HTERT RPE-1 (cell line): ENCODE data around the gene FAM193A.
"Not testable (repeated sequence)": the region's sequence is repeated elsewhere in the genome, so short reads cannot be mapped to it uniquely, and the experiment has no call there.

Experiments used
- in situ Hi-C: fragments of 300-500 bp; cut with MboI; formaldehyde crosslinking; loops from 4 replicates; pipeline ENCODE4 v1.14.3; 2020; ENCODE audit warnings: low sequenced_read_pairs

FAM193A gene

DNA sequence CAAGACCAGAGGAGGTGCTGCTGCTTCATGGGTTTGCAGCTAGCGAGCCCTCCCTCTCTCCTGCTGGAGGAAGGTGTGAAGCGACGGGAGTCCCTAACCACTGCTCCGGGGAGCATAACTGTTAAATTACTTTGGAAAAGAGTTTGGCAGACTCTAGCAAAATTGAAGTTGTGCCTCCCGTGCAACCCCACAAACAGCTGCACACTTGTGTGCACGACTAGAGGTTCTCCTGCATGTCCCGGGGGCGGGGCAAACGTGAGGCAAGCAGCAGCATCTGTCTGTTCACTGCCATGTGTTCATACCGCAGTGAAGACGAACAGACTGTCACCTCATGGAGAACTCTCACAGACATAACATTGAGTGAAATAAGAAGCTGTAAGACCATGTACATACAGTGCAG, 185.1 kb downstream of the FAM193A start:
- in situ Hi-C loops: no loop called here

DNA sequence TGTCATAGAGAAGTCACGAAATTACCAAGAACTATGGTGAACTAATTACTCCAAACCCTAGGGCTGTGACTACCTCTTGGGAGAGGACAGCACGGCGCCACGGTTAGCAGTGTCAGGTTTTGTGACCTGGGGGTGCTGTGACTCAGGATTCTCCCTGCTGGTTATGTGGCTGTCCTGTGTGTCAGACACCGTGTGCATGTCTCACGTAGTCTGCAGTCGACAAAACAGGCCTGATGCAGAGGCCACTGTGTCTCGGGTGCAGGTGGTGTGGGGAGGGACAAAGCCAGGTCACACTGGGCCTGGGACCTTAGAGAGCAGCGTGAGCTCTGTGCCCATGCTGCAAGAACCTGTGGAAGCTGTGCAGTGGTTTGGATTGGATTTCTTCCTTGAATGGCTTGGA, 185.6 kb downstream of the FAM193A start:
- in situ Hi-C loops: no loop called here

DNA sequence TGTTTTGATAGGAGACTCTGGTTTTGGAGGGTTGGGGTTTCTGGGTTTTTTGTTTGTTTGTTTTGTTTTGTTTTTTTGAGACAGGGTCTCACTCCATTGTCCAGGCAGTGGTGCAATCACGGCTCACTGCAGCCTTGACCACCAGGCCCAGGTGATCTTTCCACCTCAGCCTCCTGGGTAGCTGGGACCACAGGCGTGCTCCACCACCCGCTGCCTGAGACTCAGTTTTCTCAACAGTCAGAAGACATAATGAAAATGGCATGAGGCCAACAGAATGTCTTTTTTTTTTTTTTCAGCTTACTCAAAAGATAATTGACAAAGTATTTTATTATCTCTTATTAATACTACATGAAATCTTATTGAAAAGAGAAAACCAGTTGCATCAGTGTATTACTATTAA, 187.3 kb downstream of the FAM193A start:
- in situ Hi-C loops: no loop called here

DNA sequence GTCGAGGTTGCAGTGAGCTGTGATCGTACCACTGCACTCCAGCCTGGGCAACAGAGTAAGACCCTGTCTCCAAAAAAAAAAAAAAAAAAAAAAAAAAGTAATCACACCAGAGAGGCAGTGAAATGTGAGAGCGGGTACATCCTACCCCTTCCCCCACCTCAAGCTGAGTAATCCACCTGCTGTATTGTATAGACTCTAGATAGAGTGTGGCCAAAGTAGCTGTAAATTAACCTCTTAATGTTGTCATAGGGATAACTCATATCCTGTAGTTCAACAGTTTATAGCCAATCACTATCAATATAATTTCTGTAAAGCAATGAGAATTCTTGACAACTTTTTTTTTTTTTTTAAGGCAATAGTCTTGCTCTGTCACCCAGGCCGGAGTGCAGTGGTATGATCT, 188.9 kb downstream of the FAM193A start:
- in situ Hi-C loops: no loop called here

DNA sequence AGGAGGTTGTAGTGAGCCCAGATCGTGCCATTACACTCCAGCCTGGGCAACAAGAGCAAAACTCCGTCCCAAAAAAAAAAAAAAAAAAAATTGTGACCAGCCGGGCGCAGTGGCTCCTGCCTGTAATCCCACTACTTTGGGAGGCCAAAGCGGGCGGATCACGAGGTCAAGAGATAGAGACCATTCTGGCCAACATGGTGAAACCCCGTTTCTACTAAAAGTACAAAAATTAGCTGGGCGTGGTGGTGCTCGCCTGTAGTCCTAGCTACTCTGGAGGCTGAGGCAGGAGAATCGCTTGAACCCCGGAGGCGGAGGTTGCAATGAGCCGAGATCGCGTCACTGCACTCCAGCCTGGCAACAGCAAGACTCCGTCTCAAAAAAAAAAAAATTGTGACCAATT, 190.4 kb downstream of the FAM193A start:
- in situ Hi-C loops: not testable (repeated sequence)

DNA sequence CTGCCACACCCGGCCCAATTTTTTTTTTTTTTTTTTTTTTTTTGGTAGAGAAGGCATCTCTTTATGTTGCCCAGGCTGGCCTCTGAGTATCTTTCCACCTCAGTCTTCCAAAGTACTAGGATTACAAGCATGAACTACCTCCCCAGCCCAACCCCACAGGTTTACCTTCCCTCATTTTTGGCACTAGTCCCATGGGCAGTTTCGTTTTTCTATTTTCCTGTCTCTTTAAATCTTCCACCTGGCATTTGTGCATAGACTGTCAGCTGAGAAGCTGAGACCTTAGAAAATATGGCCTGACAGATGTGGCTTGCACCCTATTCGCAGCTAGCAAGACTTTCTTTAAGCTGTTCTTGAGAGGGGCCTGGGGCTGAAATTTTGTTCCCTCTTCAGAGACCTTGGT, 191.8 kb downstream of the FAM193A start:
- in situ Hi-C loops: no loop called here

DNA sequence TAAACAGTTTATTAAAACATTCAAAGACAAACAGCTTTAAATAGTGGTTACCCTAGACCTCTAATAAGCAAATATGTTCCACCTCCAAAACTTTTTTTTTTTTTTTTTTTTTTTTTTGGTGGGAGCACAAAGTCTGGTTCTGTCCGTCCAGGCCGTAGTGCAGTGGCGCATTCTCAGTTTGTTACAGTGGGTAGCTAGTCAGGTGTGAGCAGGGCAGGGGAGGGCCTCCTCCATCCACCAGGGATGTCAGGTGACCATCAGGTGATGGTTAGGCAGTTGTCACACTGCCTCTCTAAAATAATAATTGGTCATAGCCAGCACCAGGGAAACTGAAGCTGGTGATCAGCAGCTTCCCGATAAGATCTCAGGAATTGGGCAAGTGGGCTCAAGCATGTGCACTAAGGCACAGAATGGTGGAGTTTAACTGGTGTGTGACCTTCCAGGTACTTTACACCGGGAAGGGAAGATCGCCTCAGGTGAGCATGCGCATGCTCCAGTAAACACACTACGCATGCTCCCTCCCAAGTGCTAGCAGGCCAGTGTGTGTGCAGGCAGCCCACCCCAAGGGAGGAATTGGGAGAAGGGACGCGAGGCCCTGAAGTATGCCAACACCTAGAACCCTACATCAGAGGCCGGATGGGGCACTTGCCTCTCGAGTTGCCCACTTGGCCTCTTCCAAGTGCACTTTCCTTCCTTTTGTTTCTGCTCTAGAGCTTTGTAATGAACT, 192.5 kb downstream of the FAM193A start:
- in situ Hi-C loops: no loop called here

DNA sequence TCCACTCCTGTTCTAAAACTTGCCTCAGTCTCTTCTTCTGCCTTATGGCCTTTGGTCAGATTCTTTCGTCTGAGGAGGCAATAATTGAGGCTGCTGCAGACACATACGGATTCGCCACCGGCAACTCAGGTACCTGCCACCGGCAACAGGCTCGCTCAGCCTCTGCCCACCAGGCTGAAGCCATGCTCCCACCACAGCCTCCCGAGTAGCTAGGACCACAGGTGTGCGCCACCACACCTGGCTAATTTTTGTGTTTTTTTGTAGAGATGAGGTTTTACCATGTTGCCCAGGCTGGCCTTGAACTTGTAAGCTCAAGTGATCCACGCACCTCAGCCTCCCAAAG, 193.1 kb downstream of the FAM193A start:
- in situ Hi-C loops: no loop called here

DNA sequence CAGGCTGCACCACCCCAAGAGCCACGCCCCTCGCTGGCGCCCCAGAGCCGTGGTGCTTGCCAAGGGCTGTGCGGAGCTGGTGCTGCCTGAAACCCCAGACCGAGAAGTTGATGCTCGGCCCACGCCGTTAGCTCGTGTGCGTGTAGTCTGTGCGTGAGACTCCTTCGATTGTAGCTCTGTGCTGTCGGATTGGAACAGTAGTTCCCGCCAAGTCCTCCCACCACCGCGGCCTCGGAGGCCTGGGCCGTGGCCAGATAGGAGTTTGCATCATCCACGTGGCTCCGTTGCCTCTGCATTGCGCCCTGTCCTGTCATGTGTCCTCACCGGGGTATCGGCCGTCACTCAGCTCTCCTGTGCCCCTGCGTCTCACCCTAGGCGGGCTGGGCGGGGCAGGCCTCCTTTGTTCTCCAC, 195.5 kb downstream of the FAM193A start:
- in situ Hi-C loops: no loop called here

DNA sequence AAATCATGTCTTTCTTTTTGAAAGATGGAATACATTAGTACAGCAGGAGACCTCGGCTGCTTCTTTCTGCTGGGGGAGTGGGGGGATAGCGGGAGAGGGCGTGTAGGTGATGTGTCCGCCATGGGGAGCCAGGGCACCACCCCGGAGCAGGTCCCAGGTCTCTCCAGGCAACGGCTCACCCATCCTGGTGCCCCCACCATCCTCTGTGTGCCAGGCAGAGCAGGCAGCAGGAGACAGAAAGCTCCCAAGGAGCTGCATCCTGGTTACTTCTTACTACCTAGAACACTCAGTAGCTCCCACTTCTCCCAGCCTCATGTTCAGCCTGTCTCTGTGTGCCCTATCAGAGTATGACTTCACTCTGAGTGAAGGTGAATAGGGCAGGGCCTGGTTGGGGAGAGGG, 196.1 kb downstream of the FAM193A start:
- in situ Hi-C loops: no loop called here

DNA sequence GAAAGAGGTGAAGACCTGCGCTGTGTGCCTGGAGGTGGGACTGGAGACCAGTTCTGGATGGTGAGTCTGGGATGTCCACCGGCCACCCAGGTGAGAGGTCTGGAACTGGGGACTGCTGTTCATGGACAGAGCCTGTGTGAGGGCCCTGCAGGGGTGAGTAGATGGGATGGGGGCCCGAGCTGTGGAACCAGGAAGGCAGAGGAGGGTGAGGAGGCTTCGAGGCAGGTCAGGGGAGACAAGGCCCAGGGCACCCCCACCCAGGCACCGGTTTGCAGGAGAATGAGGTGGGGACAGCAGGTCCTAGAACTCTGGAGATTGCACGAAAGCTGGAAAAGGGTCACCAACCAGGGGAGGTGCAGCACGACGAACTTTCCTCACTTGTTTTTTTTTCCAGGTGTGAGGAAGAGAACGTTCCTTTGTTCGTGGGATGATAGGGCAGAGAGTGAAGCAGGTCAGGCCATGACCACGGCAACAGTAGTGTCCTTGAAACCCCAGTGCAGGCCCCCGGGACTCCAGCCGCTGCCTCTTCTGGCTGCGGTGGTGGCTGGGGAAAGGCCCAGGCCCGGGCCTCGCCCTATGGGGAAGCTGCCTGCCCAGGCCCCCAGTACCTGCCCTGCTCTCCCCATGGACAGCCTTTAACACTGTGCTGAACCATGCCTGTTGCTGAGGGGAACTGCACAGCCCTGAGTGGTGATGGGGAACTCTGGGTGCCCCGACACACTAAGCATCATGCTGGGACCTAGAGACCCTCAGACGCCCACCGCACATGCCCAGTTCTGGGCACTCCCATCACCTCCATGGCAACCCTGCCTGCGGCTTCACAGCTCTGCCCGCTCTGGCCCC, 196.8 kb downstream of the FAM193A start:
- in situ Hi-C loops: no loop called here

DNA sequence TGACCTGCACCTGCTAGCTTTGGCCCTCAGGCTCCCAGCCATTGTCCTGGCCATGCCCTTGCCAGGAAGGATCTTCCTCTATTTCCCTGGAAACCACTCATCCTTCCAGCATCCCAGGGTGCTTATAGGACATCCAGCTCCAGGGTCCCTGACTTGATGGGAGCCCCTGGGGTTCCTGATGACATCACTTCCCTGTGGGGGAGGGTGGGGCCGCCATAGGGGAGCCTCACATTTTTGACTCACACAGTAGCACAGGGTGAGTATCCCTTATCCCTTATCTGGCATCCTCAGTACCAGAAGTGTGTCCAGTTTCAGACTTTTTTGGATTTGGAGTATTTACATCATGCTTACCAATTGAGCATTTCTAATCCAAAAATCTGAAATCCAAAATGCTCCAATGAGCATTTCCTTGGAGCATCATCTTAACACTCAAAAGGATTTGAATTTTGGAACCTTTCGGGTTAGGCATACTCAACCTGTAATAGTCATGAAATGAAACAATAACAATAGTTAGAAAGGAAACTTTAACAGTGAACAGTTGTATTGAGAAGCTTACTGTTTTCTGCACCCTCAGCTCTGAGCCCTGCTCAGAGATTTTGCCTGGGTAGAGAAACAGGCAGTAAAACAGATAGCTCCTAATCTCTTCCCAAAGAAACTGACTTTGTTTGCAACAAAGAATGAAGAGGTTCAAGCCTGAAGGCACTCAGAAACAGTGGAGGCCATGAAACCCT, 197.6 kb downstream of the FAM193A start:
- in situ Hi-C loops: no loop called here

DNA sequence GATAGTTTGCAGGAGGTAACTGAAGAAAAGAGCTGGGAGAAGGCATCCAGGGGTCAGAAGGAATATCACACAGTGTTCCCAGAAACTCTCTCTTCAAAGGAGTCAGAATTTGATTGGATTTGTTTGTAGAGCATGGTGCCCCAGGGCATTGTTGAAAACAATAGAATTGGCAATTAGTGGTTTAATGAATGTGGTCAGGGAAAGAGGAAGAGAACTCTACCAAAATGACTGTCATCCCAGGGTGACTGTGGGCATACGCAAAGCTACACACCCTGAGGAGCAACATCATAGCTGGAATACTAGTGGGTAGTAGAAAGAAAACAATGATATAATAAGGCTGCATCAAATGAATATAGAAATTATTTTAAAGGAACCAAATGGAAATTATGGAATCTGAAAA, 198.2 kb downstream of the FAM193A start:
- in situ Hi-C loops: no loop called here

DNA sequence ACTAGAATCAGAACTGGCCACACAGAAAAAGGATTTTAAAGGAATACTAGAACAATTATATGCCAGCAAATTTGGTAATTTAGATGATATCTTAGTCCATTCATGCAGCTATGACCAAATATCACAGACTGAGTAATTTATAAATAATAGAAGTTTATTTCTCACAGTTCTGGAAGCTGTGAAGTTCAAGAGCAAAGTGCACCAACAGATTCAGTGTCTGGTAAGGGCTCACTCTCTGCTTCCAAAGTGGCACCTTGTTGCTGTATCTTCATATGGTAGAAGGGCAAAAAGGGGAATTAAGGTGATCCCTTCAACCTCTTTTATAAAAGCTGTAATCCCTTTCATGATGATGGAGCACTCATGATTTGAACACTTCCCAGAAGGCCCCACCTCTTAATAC, 199.4 kb downstream of the FAM193A start:
- in situ Hi-C loops: no loop called here

DNA sequence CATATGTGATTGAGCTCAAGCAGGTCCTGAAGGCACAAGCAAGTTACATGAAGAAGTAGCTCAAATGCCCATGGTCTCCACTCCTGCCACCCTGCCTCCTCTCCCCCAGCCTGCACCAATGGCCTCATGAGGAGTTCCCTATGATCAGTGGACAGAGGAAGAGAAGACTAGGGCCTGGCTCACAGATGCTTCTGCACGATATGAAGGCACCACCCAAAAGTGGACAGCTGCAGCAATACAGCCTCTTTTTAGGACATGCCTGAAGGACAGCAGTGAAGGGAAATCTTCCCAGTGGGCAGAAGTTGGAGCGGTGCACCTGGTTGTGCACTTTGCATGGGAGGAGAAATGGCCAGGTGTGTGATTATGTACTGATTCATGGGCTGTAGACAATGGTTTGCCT, 201.8 kb downstream of the FAM193A start:
- in situ Hi-C loops: not testable (repeated sequence)

DNA sequence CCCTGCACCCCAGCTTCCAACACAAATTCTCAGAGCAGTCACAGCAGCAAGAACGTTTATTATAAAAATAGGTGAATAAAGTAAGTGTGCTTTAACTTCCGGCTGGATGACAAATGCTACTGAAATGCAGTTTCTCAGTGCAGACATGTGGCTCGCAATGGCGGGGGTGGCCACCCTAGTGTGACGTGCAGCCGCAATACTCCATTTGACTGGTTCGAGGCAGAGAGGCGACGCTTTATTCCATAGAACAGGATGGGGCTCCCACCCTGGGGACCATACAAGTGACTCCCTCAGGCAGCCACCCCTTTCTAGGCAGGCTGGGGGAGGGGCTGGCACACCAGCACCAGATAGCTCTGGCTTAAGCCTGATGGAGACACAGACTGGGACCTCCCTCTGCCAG, 205.2 kb downstream of the FAM193A start:
- in situ Hi-C loops: no loop called here

DNA sequence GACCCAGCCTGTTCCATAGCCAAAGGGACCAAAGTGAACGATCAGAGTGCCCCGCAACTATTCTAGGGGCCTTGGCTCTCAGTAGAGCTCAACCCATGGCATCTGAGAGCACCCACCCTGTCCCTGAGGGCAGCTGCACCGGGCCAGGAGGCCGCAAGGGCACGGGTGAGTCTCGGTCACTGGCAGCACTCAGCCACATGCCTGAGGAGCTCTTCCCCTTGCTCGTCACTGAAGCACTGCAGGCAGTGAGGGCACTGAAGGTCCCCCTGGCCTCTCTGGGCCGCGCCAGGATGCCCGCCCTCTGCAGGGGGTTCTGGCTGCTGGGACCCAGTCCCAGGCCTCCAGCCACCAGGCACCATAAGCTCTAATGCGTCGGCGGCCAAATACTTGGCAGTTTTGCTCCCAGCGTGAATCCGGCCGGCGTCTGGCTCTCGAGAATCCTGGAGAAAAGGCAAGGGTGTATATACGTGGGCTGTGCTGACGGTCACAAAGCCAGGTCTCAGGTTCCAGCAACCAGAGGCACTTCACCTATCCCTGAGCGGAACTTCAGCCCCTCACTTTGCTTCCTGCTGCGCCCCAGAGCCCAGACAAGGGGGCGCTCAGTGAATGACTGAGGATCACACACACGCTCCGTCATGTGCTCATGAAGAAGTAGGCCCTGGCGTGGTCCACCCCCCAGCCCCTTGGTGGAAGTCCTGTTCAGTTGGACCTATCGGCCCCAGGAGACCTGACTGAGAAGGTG, 205.8 kb downstream of the FAM193A start:
- in situ Hi-C loops: no loop called here

DNA sequence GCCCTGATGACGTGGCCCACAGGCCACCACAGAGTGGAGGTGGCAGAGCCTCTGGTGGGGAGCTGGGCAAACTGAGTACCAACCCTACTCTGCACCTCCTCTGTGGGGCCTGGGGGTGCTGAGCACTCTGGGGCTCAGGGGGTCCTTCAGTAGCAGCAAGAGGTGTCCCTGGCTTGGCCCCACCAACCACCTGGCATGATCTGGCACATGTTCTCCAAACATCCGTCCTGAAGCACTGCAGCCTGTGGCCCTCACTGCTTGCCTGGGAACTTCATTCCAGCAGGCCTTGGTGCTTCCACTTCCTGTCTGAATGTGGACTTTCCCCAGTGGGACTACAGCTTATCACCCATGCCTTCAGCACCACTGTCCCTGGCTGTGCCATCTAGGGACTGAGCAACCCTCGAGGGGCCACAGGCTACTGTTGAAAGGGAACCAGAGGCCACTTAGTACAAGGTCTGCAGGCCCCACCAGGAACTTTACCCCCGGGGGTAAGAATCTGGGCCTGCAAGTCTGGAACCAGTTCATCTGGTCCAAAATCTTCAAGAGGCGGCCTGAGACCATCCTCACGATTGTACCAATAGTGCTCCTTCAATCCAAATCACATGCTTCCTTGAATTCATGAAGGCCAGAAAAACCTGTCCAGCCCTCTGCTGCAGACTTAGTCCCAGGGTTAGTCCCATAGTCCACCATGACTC, 206.5 kb downstream of the FAM193A start:
- in situ Hi-C loops: no loop called here

DNA sequence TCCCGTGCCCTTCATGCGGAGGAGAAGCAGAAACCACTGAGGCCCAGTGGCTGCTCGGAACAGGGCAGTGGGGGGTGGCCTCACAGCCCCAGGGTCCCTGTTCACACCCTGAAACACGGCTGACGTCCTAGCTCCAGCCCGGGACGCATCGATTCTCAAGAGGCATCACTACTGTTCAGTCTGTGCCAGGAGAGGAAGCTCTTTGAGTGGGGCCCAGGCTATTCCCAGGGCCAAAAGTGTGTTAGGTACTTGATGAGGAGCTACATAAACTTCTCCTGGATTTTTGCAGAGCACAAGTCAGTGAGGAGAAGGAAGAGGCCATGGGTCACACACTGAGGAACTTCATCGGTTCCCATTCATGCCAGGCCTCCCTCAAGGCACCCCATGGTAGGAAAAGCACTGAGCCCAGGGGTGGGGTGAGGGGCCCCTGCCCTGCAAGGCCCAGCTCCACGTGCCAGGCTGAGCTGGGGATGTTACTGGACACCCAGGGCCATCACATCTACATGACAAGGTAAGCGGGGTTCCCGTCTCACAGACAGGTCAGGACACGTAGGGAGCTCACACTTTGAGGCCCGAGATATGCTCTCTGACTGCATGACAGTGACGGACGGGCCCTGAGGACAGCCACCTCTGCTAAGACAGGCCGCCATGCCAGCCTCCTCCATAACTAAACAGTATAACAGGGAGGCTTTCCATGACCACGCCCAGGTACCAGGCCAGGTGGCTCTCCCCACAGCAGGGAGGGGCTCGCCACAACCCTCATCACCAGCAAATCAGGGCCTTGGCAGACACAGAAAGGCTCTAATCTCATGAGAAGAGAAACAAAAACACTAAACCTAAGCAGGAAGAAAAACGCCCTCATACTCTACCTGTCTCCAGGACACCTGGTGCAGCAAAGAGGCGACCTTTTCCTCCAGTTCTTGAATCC, 207.3 kb downstream of the FAM193A start:
- in situ Hi-C loops: no loop called here
